ENCODE results near the gene CENPN.
A peak's percentile ranks its signal among the peaks of the same experiment; 100 is the strongest.

The CENPN gene, protein sequence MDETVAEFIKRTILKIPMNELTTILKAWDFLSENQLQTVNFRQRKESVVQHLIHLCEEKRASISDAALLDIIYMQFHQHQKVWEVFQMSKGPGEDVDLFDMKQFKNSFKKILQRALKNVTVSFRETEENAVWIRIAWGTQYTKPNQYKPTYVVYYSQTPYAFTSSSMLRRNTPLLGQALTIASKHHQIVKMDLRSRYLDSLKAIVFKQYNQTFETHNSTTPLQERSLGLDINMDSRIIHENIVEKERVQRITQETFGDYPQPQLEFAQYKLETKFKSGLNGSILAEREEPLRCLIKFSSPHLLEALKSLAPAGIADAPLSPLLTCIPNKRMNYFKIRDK

DNA sequence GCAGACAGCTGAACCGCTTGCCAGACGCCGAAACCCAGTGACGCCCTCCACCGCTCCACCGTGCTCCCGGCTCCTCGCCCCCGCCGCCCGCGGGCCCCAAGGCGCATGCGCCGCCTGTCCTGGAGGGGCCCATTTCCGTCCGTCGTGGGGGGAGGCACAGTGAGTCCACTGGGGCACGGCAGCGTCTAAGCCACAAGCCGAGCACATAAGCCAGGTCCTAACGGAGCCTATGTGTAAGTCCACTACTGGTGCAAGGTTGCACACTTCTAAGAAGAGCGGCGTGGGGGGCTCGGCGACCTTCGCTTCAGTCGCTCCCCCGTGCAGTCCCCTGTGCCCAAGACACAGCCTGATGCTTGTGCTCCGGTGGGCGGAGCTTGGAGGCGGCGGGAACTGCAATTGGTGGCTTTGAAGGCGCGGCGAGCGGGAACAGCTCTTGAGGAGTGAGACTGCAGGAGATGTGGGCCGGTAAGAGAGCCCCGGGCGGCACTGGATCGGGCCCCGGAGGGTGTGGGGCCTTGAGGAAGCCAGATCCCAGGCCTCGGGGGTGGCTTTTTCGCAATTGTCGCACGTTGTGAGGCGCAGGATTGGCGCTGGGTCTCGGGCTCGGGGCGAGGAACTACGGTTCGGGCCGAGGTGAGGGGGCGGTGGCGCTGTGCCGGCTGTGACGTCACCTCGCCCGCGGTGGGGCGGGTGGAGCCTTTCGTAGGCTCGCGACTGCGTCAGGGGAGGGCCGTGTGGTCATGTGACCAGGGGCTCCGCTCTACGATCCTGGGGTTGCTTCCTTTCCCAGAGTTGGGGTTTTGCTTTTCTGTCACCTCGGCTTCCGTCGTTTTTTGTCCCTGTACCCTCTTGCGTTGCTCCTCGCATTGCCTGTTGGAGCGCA is at the start of gene CENPN, which contains the start of gene CMC2:
Gene CENPN, plus strand, starts transcription at position 402 of the 883 bp plus-strand sequence. CDS start 4,726 bp downstream, outside the sequence.
Gene CMC2, minus strand, starts transcription at position 73 of the 883 bp plus-strand sequence. CDS start 9,491 bp downstream, outside the sequence.
- DNase-seq, result peak; percentile 99

- DNase-seq, result no peak
These were observed 48.7 kb upstream of the CENPN start for GRCh38 chr16:80958284-80958683.

- DNase-seq, result no peak
These were observed 44.1 kb upstream of the CENPN start for GRCh38 chr16:80962879-80963278.

GRCh38 chr16:80964351-80964750 is 42.7 kb upstream of the CENPN start:
- no peak for DNase-seq

GRCh38 chr16:80966617-80967016 is 40.4 kb upstream of the CENPN start:
- no peak for DNase-seq

GRCh38 chr16:80968386-80969113 is 38.5 kb upstream of the CENPN start:
- DNase-seq, result no peak

DNA sequence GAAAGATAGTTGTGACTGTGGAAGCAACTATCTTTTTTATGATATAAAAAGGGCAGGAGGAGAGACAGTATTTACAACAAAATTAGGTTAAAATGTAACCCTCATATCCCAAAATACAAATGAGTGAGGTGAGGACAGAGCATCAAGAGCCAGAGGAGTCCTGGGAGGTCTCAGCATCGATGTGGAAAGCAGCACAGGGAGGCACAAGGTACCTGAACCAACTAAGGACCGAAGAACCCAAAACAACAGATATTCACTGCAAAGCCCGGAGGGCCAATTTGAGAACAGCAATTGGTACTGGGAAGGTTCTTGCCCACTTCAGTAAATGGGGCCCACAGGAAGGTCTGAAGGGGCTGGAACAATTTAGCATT is 37.9 kb upstream of the CENPN start:
- DNase-seq, result no peak

DNA sequence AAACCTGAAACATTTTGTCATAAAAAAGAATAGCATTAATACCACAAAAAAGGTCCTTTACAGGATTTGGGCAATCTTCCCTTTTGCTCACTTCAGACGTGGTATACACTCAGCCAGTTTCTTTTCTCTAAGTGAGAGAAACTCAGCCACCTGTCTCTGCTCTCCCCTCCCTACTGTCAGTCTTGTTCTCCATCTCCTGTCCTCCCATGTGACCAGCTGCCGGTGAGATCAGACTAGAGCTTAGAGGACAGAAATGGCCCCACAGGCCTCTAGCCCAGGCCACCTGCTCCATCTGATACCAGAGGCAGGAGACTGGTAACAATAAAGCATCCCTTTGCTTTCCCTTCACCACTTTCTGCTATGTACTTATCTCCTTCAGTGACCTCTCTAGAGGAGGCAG is 35.2 kb upstream of the CENPN start:
- peak; percentile 61 for DNase-seq

DNA sequence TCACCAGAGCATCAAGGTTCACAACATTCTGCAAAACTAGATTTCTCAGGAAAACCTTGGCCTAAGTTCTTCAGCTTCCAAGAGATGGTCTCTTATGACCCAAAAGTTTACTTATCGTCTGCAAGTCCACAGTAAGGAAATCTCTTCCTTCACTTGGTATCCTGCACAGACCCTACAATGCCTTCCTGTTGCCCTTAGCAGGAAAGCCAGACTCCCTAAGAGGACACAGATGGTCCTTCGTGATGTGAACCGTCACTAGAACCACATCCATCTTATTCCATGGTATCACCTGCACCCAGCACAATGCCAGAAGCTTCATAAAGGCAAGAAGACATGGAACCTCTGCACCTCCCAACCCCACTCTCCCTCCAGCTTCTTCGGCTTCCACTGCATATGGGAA is 34.4 kb upstream of the CENPN start:
- DNase-seq, result no peak

GRCh38 chr16:80973991-80974390 is 33.0 kb upstream of the CENPN start:
- DNase-seq, result no peak

DNA sequence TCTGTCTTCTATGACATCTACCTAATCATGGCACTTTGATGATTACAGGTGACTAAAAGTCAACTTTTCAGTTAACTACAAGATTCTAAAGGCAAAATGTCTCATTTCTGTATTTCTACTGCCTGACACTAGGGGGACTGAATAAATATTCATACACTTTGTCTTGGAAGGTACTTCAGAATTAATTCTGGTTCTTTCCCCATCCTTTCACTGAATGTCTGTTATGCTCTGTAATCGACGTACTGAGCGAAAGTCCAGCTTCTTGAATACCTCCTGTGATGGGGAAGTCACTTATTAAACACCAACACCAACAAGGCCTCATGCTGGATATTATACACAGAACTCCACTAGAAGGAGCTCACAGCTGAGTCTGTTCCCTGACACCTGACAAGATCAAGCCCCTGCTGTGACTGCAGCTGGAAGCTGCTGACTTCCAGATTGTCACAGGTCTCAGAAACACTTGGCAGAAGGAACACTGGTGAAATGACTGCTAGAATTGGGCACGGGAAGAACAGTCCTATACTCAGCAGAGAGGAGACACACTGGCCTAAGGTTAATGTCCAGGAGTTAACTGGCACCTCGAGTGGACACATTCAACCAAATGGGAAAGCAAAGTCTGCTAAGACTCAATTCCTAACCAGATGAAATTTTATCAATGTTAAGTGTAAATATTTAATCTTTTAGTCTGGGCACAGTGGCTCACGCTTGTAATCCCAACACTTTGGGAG is 32.2 kb upstream of the CENPN start:
- peak; percentile 18 for DNase-seq

DNA sequence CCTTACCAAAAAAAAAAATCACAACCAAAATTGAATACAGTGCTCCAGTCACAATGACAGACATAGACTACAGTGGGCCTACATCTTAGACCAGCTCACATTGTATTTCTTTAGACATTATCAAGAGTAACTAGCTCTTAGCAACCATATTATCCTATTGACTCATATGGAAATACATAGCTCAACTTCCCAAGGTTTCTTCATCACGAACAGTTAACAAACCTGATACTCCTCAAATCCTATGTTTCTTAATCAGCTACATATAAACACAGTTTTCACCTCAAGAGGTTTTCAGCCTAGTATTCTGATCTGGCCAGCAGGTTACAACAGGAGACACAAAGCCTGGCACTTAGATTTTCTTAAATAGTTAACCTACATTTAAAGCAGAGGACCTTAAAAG is 30.1 kb upstream of the CENPN start:
- DNase-seq, result no peak

- no peak for DNase-seq
These were observed 25.9 kb upstream of the CENPN start for GRCh38 chr16:80981103-80981502.

DNA sequence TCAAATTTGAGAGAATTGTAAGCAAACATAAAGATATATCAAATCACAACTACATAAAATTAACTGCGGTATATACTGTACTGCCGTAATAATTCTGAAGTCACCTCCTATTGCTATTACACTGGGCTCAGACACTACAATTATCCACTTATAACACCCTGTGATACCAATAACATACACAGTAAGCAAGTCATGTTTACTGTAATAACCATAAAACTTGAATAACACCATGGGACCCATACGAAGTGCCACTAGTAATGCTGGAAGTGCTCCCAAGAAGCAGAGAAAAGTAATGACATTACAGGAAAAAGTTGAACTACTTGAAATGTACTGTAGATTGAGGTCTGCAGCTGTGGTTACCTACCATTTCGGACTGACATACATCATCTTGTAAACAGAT is 24.4 kb upstream of the CENPN start:
- no peak for DNase-seq

- DNase-seq, result no peak
These were observed 22.7 kb upstream of the CENPN start for GRCh38 chr16:80984124-80984892.

DNA sequence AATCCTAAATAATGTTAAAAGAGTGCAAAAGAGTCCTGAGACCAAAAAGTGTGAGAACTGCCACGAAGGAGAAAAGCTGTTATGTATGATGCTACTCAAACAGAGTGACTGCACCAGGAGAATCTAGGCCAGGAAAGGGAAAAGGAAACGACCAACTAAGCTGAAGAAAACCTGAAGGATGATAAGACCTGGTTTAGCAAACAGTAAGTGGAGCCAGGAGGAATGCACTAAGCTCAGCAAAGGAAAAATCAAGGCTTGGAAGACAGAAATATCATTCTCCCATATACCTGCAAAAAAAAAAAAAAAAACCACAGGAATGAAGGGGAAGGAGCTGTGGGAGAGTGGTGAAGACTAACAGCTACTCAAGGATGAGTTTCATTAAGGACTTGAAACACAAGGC is 21.4 kb upstream of the CENPN start:
- no peak for DNase-seq

DNA sequence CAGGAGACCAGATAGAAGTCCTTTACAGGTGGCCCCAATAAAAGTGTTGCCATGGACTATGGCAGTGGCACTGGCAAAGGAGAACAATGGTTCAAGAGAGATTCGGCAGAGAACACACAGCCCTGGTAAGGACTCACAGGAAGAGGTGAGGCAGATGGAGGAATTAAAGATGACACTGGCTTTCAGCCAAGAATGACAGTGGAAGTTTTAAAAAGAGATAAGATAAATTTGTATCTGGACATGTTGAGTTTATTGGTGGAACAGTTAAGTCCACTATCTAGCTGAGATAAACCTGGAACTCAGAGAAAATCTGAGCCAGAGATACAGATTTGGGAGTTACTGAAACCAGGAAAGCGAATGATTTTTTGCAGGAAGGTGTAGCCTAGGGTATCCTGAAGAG is 20.5 kb upstream of the CENPN start:
- DNase-seq, result no peak

DNA sequence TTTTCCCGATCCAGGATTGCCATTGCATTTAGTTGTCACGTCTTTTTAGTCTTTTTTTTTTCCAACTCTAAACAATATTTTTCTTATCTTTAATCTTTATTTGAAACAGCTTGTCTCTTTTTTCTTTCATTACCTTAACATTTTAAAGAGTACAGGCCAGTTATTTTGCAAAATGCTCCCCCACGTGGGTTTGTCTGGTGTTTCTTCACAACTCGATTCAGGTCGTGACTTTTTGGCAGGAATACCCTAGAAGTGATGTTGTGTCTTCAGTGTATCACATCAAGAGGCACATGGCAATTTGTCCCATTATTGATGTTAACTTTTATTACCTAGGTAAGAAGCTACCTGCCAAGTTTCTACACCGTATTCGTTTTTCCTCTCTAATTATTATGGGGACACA is 18.3 kb upstream of the CENPN start:
- DNase-seq, result no peak

DNA sequence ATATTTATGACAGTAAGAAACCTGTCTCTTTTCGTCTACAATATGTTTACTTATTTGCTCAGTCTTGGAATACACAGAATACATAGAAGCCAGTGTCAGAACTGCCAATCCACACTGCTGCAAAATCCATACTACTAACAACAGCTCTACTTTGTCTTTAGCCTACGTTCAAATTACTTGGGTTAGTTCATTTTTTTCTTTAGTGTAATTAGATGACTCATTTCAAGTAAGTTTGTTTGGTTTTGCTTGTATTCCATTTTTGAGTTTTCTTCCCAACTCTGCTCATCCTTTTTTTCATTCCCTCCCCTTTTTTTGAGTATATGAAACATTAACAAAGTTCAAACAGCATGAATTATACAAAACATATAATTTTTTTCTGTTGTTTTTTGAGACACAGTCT is 17.2 kb upstream of the CENPN start:
- DNase-seq, result no peak

GRCh38 chr16:80990577-80990976 is 16.4 kb upstream of the CENPN start:
- no peak for DNase-seq

DNA sequence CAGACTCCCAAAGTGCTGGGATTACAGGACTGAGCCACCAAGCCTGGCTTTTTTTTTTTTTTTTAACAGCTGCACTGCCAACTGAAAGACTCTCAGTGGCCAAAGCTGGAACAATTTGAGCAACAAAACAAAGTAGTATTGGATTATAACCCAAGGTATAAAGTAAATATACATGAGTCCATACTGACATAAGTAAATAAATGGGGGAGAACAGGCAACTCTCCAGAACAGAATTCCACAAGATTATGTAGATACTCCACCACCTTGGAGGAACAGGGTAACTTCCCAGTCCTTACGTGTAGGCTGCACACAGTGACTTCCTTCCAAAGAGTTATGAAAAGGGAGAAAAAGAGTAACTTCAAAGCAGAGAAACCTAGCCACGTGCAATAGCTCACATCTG is 16.0 kb upstream of the CENPN start:
- no peak for DNase-seq
